Measurements from ENCODE around the gene ARHGEF4. TPM values are rescaled to one million over a fixed set of nuclear protein-coding genes. Genes with fewer than 3 reads are reported as not detected.

ARHGEF4 gene
- total and polyA plus RNA-seq, 2 donors (not counting 3 experiments of a cell fraction or from before 2014, with no cell fraction given), result not detected

DNA sequence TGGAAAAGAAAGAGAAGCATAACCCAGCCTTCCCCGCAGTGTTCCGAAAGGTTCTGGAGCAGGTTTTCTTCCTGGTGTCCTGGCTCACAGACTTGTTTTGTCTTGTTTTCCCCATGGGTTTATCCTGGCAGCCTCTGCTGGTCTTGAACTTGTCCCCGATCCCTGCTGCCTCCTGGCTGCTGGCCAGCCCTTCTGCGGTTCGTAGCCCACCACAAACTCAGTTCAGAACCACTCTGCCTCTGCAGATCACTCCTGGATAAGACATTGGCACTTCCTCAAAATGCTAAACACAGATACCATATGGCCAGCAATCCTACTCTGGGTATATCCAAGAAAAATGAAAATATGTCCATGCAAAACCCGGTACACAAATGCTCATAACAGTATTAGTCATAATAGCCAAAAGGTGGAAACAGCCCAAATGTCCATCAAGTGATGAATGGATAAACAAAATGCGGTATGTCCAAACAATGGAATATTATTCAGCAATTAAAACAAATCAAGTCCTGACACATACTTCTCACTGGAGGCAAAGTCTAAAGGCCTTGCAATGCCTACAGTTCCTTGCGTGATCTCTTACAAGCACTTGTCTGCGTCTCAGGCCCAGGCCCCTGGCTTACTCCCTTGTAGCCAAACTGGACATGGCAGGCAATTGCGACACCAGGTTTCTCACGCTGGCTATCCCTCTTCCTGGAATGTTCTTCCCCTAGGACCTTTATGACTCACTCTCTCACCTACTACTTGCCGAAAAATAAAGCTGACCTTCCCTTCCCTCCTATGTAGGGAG is 28.0 kb upstream of the ARHGEF4 start:
- DNase-seq (ENCODE audit: low read depth, low spot score), result no peak
- Histone ChIP-seq H3K9ac (replicated peaks; ENCODE audit: extremely low read depth, insufficient read depth, low read length) (no peak overlapping the region), H3K36me3 (ENCODE audit: control insufficient read depth in 2 of 2, extremely low read depth in 1 of 2, insufficient read depth in 2 of 2, low read length in 2 of 2) (no peaks in the 10 kb centered on the region), H4K20me1 (replicated peaks; ENCODE audit: control insufficient read depth, extremely low read depth, insufficient read depth, low read length) (no peaks in the 10 kb centered on the region), H3K27ac (ENCODE audit: insufficient read depth, low read depth, low read length) (no peak overlapping the region), H2AFZ (ENCODE audit: low read depth, low read length) (no peak overlapping the region), H3K4me1 (ENCODE audit: control insufficient read depth, extremely low read depth, insufficient read depth, low read length) (no peaks in the 10 kb centered on the region), H3K9me3 (replicated peaks; ENCODE audit: control insufficient read depth, insufficient read depth, low read length) (no peaks in the 10 kb centered on the region), H3K9me1 (replicated peaks; ENCODE audit: control insufficient read depth, extremely low read depth, insufficient read depth, low read length) (no peaks in the 10 kb centered on the region), H3K79me2 (ENCODE audit: control insufficient read depth, insufficient read depth, low read length) (no peaks in the 10 kb centered on the region), H3K27me3 (ENCODE audit: control insufficient read depth in 2 of 2, insufficient read depth in 2 of 2, low read length in 2 of 2) (no peaks in the 10 kb centered on the region), H3K4me3 (replicated peaks in 1 of 3; ENCODE audit: insufficient read depth in 1 of 3, low read depth in 1 of 3, low read length in 3 of 3) (no peak overlapping the region), H3K4me2 (ENCODE audit: insufficient read depth, low read length) (no peak overlapping the region)
- ChIA-PET POLR2A (no interaction called here), CTCF (no interaction called here)
- dilution Hi-C loops (cut with MboI; ENCODE audit: extremely low pct_ligation_motif_present, low sequenced_read_pairs), result no loop called here
- FAIRE-seq, result no peak
- no TSS peak for BruUV-seq (replicated peaks)
- intact Hi-C loops (cut with micrococcal nuclease), result no loop called here
- TF ChIP-seq, protein P1, sequence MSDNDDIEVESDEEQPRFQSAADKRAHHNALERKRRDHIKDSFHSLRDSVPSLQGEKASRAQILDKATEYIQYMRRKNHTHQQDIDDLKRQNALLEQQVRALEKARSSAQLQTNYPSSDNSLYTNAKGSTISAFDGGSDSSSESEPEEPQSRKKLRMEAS (IDR thresholded peaks at IDR 0.05; ENCODE audit: insufficient read depth, insufficient read length), result no peak
- TF ChIP-seq MYC (IDR thresholded peaks at IDR 0.05; ENCODE audit: low read depth, low read length) (no peak), JUN (IDR thresholded peaks at IDR 0.05; ENCODE audit: borderline replicate concordance, insufficient read depth, insufficient read length, low read depth) (no peak), POLR2AphosphoS5 (IDR thresholded peaks at IDR 0.05; ENCODE audit: insufficient read depth, low read depth, low read length) (no peak), POLR2A (IDR thresholded peaks at IDR 0.05; ENCODE audit: low read depth, low read length) (no peak), FOS (IDR thresholded peaks at IDR 0.05; ENCODE audit: borderline replicate concordance, insufficient read depth, low read length) (no peak), GATA2 (IDR thresholded peaks at IDR 0.05; ENCODE audit: insufficient read depth, insufficient read length, low read depth, low read length) (no peak)
- TF ChIP-seq, protein P2, sequence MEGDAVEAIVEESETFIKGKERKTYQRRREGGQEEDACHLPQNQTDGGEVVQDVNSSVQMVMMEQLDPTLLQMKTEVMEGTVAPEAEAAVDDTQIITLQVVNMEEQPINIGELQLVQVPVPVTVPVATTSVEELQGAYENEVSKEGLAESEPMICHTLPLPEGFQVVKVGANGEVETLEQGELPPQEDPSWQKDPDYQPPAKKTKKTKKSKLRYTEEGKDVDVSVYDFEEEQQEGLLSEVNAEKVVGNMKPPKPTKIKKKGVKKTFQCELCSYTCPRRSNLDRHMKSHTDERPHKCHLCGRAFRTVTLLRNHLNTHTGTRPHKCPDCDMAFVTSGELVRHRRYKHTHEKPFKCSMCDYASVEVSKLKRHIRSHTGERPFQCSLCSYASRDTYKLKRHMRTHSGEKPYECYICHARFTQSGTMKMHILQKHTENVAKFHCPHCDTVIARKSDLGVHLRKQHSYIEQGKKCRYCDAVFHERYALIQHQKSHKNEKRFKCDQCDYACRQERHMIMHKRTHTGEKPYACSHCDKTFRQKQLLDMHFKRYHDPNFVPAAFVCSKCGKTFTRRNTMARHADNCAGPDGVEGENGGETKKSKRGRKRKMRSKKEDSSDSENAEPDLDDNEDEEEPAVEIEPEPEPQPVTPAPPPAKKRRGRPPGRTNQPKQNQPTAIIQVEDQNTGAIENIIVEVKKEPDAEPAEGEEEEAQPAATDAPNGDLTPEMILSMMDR (IDR thresholded peaks at IDR 0.05; ENCODE audit: extremely low read depth in 1 of 2, insufficient read depth in 1 of 2, low read depth in 1 of 2, low read length in 2 of 2), result no peak

Data from endothelial cell of umbilical vein (primary cell).